IMR-90 (cell line): Measurements from ENCODE around the gene SCARB1. TPM values are rescaled to one million over a fixed set of nuclear protein-coding genes. Genes with fewer than 3 reads are reported as not detected.

ENCODE experiments used
- ATAC-seq: fragments of 200-7000 bp; cut with Tn5 transposase; 2 replicates; pipeline ENCODE4 v1.9.1; 2020; ENCODE audit warnings: low read depth, mild to moderate bottlenecking, moderate library complexity
- BruUV-seq: library from RNA; stranded (reverse); fragments of 400-500 nt; replicated peaks from 2 replicates; lab custom pipeline; 2021; lab: Mats Ljungman, UMichigan
- CTCF ChIA-PET: fragments of 300-600 bp; formaldehyde crosslinking; extraction: SDS; loops from one replicate; lab custom pipeline; 2021; ENCODE audit warnings: antibody characterized with exemption; lab: Yijun Ruan, JAX
- POLR2A ChIA-PET: fragments of 300-600 bp; sonication (Branson Sonifier 250); formaldehyde crosslinking; loops from one replicate; lab custom pipeline; 2022; ENCODE audit warnings: antibody characterized with exemption; ENCODE audit not compliant: unreplicated experiment; lab: Charles Lee
- DNase-seq: peaks from one replicate; pipeline ENCODE4 v3.0.0; 2013
- H2AFZ ChIP-seq: replicated peaks from 2 replicates; pipeline ENCODE3; 2013; ENCODE audit warnings: low read length, mild to moderate bottlenecking; ENCODE audit not compliant: poor library complexity
- H2AK5ac ChIP-seq: 2 replicates; pipeline ENCODE4 v1.6.1; 2013; ENCODE audit warnings: low read depth, low read length, inconsistent platforms
- H2AK9ac ChIP-seq: replicated peaks from 2 replicates; pipeline ENCODE3; 2013; ENCODE audit warnings: mild to moderate bottlenecking, low read depth, low read length, moderate library complexity; ENCODE audit not compliant: poor library complexity
- H2BK120ac ChIP-seq: 2 replicates; pipeline ENCODE4 v1.6.1; 2013; ENCODE audit warnings: low read depth, low read length, inconsistent platforms
- H2BK15ac ChIP-seq: 3 replicates; pipeline ENCODE4 v1.6.1; 2013; ENCODE audit warnings: low read depth, low read length, inconsistent platforms
- H2BK20ac ChIP-seq: 2 replicates; pipeline ENCODE4 v1.6.1; 2013; ENCODE audit warnings: low read depth, mild to moderate bottlenecking, inconsistent platforms, low read length, moderate library complexity
- H2BK5ac ChIP-seq: 2 replicates; pipeline ENCODE4 v1.6.1; 2013; ENCODE audit warnings: mild to moderate bottlenecking, low read depth, low read length, inconsistent platforms; ENCODE audit not compliant: poor library complexity, severe bottlenecking
- H3K14ac ChIP-seq: replicated peaks from 2 replicates; pipeline ENCODE4 v1.6.1; 2013; ENCODE audit warnings: low read depth, low read length, inconsistent platforms
- H3K18ac ChIP-seq: 2 replicates; pipeline ENCODE4 v1.6.1; 2013; ENCODE audit warnings: low read depth, low read length, control low read depth
- H3K23ac ChIP-seq: 2 replicates; pipeline ENCODE4 v1.6.1; 2013; ENCODE audit warnings: low read depth, low read length, inconsistent platforms
- H3K27ac ChIP-seq: 2 replicates; pipeline ENCODE4 v1.5.1; 2013; ENCODE audit warnings: mild to moderate bottlenecking, control low read depth, low read length; ENCODE audit not compliant: insufficient read depth
- H3K27me3 ChIP-seq: 2 replicates; pipeline ENCODE4 v1.6.1; 2013; ENCODE audit warnings: low read length; ENCODE audit not compliant: control insufficient read depth, insufficient read depth
- H3K36me3 ChIP-seq: 2 replicates; pipeline ENCODE4 v1.6.1; 2013; ENCODE audit warnings: low read length, mixed read lengths; ENCODE audit not compliant: control insufficient read depth, insufficient read depth
- H3K4ac ChIP-seq: 2 replicates; pipeline ENCODE4 v1.6.1; 2013; ENCODE audit warnings: low read depth, low read length, inconsistent platforms
- H3K4me1 ChIP-seq: 2 replicates; pipeline ENCODE4 v1.6.1; 2013; ENCODE audit warnings: low read length, mixed read lengths; ENCODE audit not compliant: control insufficient read depth, insufficient read depth
- H3K4me2 ChIP-seq: 2 replicates; pipeline ENCODE4 v1.6.1; 2013; ENCODE audit warnings: low read depth, mild to moderate bottlenecking, control low read depth, low read length, moderate library complexity
- H3K4me3 ChIP-seq: 2 replicates; pipeline ENCODE4 v1.5.1; 2013; ENCODE audit warnings: low read depth, mild to moderate bottlenecking, control low read depth, low read length, moderate library complexity; ENCODE audit not compliant: insufficient read depth
- H3K56ac ChIP-seq: 2 replicates; pipeline ENCODE4 v1.6.1; 2013; ENCODE audit warnings: low read length, inconsistent platforms; ENCODE audit not compliant: insufficient read depth; ENCODE audit errors: extremely low read depth
- H3K79me1 ChIP-seq, 2 experiments: 2 replicates each; pipeline ENCODE4 v1.6.1; 2013; ENCODE audit warnings: low read length in 2 of 2, inconsistent platforms in 1 of 2, low read depth in 1 of 2
- H3K9ac ChIP-seq: 2 replicates; pipeline ENCODE4 v1.6.1; 2013; ENCODE audit warnings: low read depth, low read length, control low read depth
- H3K9me1 ChIP-seq: 2 replicates; pipeline ENCODE4 v1.6.1; 2013; ENCODE audit warnings: low read length, inconsistent platforms; ENCODE audit not compliant: insufficient read depth
- H3K9me3 ChIP-seq: 2 replicates; pipeline ENCODE4 v1.6.1; 2013; ENCODE audit warnings: low read length; ENCODE audit not compliant: control insufficient read depth, insufficient read depth
- H4K20me1 ChIP-seq: 2 replicates; pipeline ENCODE4 v1.6.1; 2013; ENCODE audit warnings: low read length, inconsistent platforms; ENCODE audit not compliant: insufficient read depth
- H4K5ac ChIP-seq: 2 replicates; pipeline ENCODE4 v1.6.1; 2013; ENCODE audit warnings: mild to moderate bottlenecking, low read depth, low read length, control low read depth
- H4K8ac ChIP-seq, 2 experiments: 2 replicates each; pipeline ENCODE4 v1.6.1; 2013; ENCODE audit warnings: low read depth in 2 of 2, low read length in 2 of 2, control low read depth in 1 of 2, inconsistent platforms in 1 of 2
- H4K91ac ChIP-seq: 2 replicates; pipeline ENCODE4 v1.6.1; 2013; ENCODE audit warnings: low read depth, low read length, inconsistent platforms; ENCODE audit not compliant: insufficient read depth
- BHLHE40 ChIP-seq: fragments of 150-350 bp; IDR thresholded peaks from 2 replicates; pipeline ENCODE4 v1.6.1; 2016; ENCODE audit warnings: mild to moderate bottlenecking, low read depth, low read length
- CEBPB ChIP-seq: IDR thresholded peaks from 2 replicates; pipeline ENCODE4 v1.6.1; 2012; ENCODE audit warnings: low read depth, low read length, improper control_type of control experiment
- CHD1 ChIP-seq: IDR thresholded peaks from 2 replicates; pipeline ENCODE4 v1.6.1; 2012; ENCODE audit warnings: low read depth, low read length, improper control_type of control experiment
- FOS ChIP-seq: fragments of 150-350 bp; IDR thresholded peaks from 2 replicates; pipeline ENCODE4 v1.6.1; 2016; ENCODE audit warnings: low read depth, low read length
- MAFK ChIP-seq: IDR thresholded peaks from 2 replicates; pipeline ENCODE4 v1.6.1; 2012; ENCODE audit warnings: low read depth, low read length, improper control_type of control experiment
- MAZ ChIP-seq: IDR thresholded peaks from 2 replicates; pipeline ENCODE4 v1.6.1; 2012; ENCODE audit warnings: low read depth, mild to moderate bottlenecking, low read length, improper control_type of control experiment, moderate library complexity, borderline replicate concordance
- MXI1 ChIP-seq: IDR thresholded peaks from 2 replicates; pipeline ENCODE4 v1.6.1; 2012; ENCODE audit warnings: low read depth, mild to moderate bottlenecking, low read length, moderate library complexity, borderline replicate concordance
- NFE2L2 ChIP-seq: fragments of 150-350 bp; IDR thresholded peaks from 2 replicates; pipeline ENCODE4 v1.6.1; 2016; ENCODE audit warnings: low read depth, mild to moderate bottlenecking, low read length
- RCOR1 ChIP-seq: IDR thresholded peaks from 2 replicates; pipeline ENCODE4 v1.6.1; 2012; ENCODE audit warnings: mild to moderate bottlenecking, low read length, improper control_type of control experiment; ENCODE audit not compliant: insufficient replicate concordance
- RFX5 ChIP-seq: IDR thresholded peaks from 2 replicates; pipeline ENCODE4 v1.8.0; 2012; ENCODE audit warnings: low read depth, mild to moderate bottlenecking, low read length, moderate library complexity
- SMC3 ChIP-seq: fragments of 150-350 bp; IDR thresholded peaks from 2 replicates; pipeline ENCODE4 v1.6.1; 2016; ENCODE audit warnings: low read depth, mild to moderate bottlenecking, antibody characterized with exemption, low read length, moderate library complexity
- WGBS, 2 experiments: methylation state at CpG; one replicate each; pipeline versions ENCODE4 v1.1.5 to v1.1.7; 2013; ENCODE audit warnings: missing lambda C conversion rate in 2 of 2; ENCODE audit not compliant: insufficient read length in 1 of 2; ENCODE audit errors: extremely low coverage in 2 of 2; 5-methylcytosine and 5-hydroxymethylcytosine counted together
- dilution Hi-C: fragments of 300-500 bp; cut with HindIII; formaldehyde crosslinking; loops from one replicate; pipeline ENCODE4 v1.14.3; 2018; ENCODE audit warnings: low sequenced_read_pairs; ENCODE audit not compliant: unreplicated experiment
- in situ Hi-C: fragments of 300-500 bp; cut with MboI; formaldehyde crosslinking; loops from 3 replicates; pipeline ENCODE4 v1.14.3; 2019; ENCODE audit warnings: low sequenced_read_pairs, inconsistent platforms, mixed read lengths
- intact Hi-C: fragments of 100-400 bp; cut with micrococcal nuclease; formaldehyde crosslinking; loops from 2 replicates; pipeline ENCODE4 v1.10.0; 2022
- polyA plus RNA-seq, 3 experiments: library from polyadenylated mRNA; depleted of rRNA; stranded (reverse); fragments of >200 nt; gene quantifications; 2 replicates each; pipeline ENCODE4 v1.2.3, GENCODE V29; 2012; ENCODE audit warnings: low replicate concordance in 1 of 3
- total RNA-seq: library from RNA; depleted of rRNA; stranded (reverse); fragments of >200 nt; gene quantifications from 2 replicates; pipeline ENCODE4 v1.2.3, GENCODE V29; 2012
- TF ChIP-seq, protein P1 (sequence below): conservative IDR thresholded peaks from 2 replicates; pipeline ENCODE4 v1.5.1; 2012; ENCODE audit warnings: mild to moderate bottlenecking, low read depth, low read length, improper control_type of control experiment
- TF ChIP-seq, protein P2 (sequence below): fragments of 150-350 bp; IDR thresholded peaks from 2 replicates; pipeline ENCODE4 v1.6.1; 2016; ENCODE audit warnings: low read depth, mild to moderate bottlenecking, low read length, moderate library complexity, borderline replicate concordance

SCARB1 gene
- total and polyA plus RNA-seq, 2 of the 4 experiments (the other 2 are of a cell fraction): 3.0 to 24.8 TPM

DNA sequence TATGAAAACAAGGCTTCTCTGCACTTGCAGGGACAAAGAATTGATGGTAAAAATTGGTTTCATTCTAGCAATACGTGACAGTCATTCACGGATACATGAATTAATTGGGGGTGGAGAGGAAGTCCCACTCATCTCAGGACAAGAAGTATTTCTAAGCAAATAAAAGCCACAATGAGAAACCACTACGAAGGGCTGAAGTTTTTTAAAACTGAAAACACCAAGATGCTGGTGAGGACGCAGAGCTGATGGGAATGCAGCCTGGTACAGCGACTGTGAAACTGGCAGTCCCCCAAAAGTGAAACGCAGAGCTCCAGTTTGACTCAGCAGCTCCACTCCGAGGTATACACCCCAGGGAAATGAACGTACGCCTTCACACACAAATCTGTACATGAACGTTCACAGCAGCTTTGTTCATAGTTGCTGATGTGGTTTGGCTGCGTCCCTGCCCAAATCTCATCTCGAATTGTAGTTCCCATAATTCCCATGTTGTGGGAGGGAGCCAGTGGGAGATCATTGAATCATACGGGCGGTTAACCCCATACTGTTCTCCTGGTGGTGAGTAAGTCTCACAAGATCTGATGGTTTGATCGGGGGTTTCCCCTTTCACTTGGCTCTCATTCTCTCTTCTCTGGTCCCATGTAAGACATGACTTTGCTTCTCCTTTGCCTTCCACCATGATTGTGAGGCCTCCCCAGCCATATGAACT is 89.0 kb downstream of the SCARB1 start:
- H3K27ac ChIP-seq: peak overlapping the region; percentile 23; the same call in 1 of the 2 replicates
- no peaks in the 10 kb centered on the region for H3K27me3 ChIP-seq
- peak overlapping the region; percentile 84 for H2BK20ac ChIP-seq
- intact Hi-C loops: loop anchor here (2.0 kb wide), 1 partner anchor 130 kb away; no protein-coding TSS in a partner anchor
- H3K4me1 ChIP-seq: peaks cover 15% of the 10 kb centered on the region
- peak overlapping the region; percentile 57 for H3K4me2 ChIP-seq
- TF ChIP-seq NFE2L2: no peak
- no peak for TF ChIP-seq BHLHE40
- TF ChIP-seq MXI1: no peak
- no peak; the same call in 1 of the 2 replicates for TF ChIP-seq FOS
- TF ChIP-seq, protein P1, sequence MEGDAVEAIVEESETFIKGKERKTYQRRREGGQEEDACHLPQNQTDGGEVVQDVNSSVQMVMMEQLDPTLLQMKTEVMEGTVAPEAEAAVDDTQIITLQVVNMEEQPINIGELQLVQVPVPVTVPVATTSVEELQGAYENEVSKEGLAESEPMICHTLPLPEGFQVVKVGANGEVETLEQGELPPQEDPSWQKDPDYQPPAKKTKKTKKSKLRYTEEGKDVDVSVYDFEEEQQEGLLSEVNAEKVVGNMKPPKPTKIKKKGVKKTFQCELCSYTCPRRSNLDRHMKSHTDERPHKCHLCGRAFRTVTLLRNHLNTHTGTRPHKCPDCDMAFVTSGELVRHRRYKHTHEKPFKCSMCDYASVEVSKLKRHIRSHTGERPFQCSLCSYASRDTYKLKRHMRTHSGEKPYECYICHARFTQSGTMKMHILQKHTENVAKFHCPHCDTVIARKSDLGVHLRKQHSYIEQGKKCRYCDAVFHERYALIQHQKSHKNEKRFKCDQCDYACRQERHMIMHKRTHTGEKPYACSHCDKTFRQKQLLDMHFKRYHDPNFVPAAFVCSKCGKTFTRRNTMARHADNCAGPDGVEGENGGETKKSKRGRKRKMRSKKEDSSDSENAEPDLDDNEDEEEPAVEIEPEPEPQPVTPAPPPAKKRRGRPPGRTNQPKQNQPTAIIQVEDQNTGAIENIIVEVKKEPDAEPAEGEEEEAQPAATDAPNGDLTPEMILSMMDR: no peak
- TF ChIP-seq RFX5: no peak
- TF ChIP-seq, protein P2, sequence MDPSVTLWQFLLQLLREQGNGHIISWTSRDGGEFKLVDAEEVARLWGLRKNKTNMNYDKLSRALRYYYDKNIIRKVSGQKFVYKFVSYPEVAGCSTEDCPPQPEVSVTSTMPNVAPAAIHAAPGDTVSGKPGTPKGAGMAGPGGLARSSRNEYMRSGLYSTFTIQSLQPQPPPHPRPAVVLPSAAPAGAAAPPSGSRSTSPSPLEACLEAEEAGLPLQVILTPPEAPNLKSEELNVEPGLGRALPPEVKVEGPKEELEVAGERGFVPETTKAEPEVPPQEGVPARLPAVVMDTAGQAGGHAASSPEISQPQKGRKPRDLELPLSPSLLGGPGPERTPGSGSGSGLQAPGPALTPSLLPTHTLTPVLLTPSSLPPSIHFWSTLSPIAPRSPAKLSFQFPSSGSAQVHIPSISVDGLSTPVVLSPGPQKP: no peak
- TF ChIP-seq RCOR1: no peak
- TF ChIP-seq SMC3: no peak
- no peak for TF ChIP-seq MAZ
- TF ChIP-seq MAFK: no peak
- no peak for TF ChIP-seq CHD1
- no peak for TF ChIP-seq CEBPB
- peak overlapping the region; percentile 84 for H2BK120ac ChIP-seq
- 0 out of 3 replicates have a peak overlapping the region, but pooled peaks have one; percentile 8 for H2BK15ac ChIP-seq
- H3K18ac ChIP-seq: peak overlapping the region; percentile 70
- H2AK9ac ChIP-seq: no peak overlapping the region
- no CpG with 5 or more reads among the region's 15 CpGs for WGBS, 2 experiments
- H4K20me1 ChIP-seq: no peaks in the 10 kb centered on the region
- dilution Hi-C loops: no loop called here
- no peaks in the 10 kb centered on the region for H3K9me3 ChIP-seq
- H3K79me1 ChIP-seq: no peaks in the 10 kb centered on the region
- peak overlapping the region; percentile 77 for H2AFZ ChIP-seq
- DNase-seq (peak; percentile 85), ATAC-seq (peak; percentile 37)
- H4K91ac ChIP-seq: peak overlapping the region; percentile 22; the same call in 1 of the 2 replicates
- no TSS peak for BruUV-seq
- peak overlapping the region; percentile 86 for H3K14ac ChIP-seq
- H3K23ac ChIP-seq: 0 out of 2 replicates have a peak overlapping the region, but pooled peaks have one; percentile 52
- H4K8ac ChIP-seq: peak overlapping the region in 1 of 2 experiments; percentile 70; a peak in 2 of 4 replicates
- no peaks in the 10 kb centered on the region for H3K36me3 ChIP-seq
- H4K5ac ChIP-seq: peak overlapping the region; percentile 50
- H3K56ac ChIP-seq: peak overlapping the region; percentile 1; the same call in 1 of the 2 replicates
- H2BK5ac ChIP-seq: peak overlapping the region; percentile 68
- POLR2A ChIA-PET: no interaction called here
- peak overlapping the region; percentile 28; the same call in 1 of the 2 replicates for H3K4me3 ChIP-seq
- H2AK5ac ChIP-seq: no peak overlapping the region; the same call in 1 of the 2 replicates
- no peak overlapping the region for H3K9ac ChIP-seq
- peak overlapping the region; percentile 83 for H3K4ac ChIP-seq
- in situ Hi-C loops: loop anchor here (5.0 kb wide), 1 partner anchor 737 kb away; no protein-coding TSS in a partner anchor
- CTCF ChIA-PET: interaction anchor here (0.6 to 1.3 kb wide), 2 partner anchors 130 to 132 kb away, joined by 3 to 4 read pairs; no protein-coding TSS in a partner anchor
- peaks cover 12% of the 10 kb centered on the region for H3K9me1 ChIP-seq
